ENCODE measurements around the gene DPP10. TPM values are rescaled to one million over a fixed set of nuclear protein-coding genes. Genes with fewer than 3 reads are reported as not detected.

The DPP10 gene
- total RNA-seq, 1 experiment from 2014 or later, result not detected

- Mint-ChIP-seq H3K27ac (ENCODE audit: low read depth, unreplicated experiment) (no peak overlapping the region), H3K9me3 (ENCODE audit: unreplicated experiment) (peaks cover 18% of the 10 kb centered on the region), H3K4me1 (ENCODE audit: insufficient read depth, unreplicated experiment) (no peaks in the 10 kb centered on the region), H3K27me3 (ENCODE audit: insufficient read depth, unreplicated experiment) (no peaks in the 10 kb centered on the region), H3K4me3 (ENCODE audit: unreplicated experiment) (no peak overlapping the region), H3K36me3 (ENCODE audit: insufficient read depth, unreplicated experiment) (no peaks in the 10 kb centered on the region)
- intact Hi-C loops (cut with micrococcal nuclease), result no loop called here
- no peak for TF ChIP-seq CTCF (IDR thresholded peaks at IDR 0.05; ENCODE audit: unreplicated experiment)
- CTCF ChIA-PET, result no interaction called here
- BruUV-seq (replicated peaks), result no TSS peak
- no peak for DNase-seq (ENCODE audit: unreplicated experiment)
- POLR2A ChIA-PET, result no interaction called here
Measured at GRCh38 chr2:114769991-114770390, 327.6 kb downstream of the DPP10 start.

GRCh38 chr2:114784046-114784445, 341.6 kb downstream of the DPP10 start:
- DNase-seq (ENCODE audit: unreplicated experiment), result no peak
- intact Hi-C loops (cut with micrococcal nuclease), result no loop called here
- no peak for TF ChIP-seq CTCF (IDR thresholded peaks at IDR 0.05; ENCODE audit: unreplicated experiment)
- Mint-ChIP-seq H3K27me3 (ENCODE audit: insufficient read depth, unreplicated experiment) (no peaks in the 10 kb centered on the region), H3K9me3 (ENCODE audit: unreplicated experiment) (no peaks in the 10 kb centered on the region), H3K4me3 (ENCODE audit: unreplicated experiment) (no peak overlapping the region), H3K4me1 (ENCODE audit: insufficient read depth, unreplicated experiment) (no peaks in the 10 kb centered on the region), H3K36me3 (ENCODE audit: insufficient read depth, unreplicated experiment) (no peaks in the 10 kb centered on the region), H3K27ac (ENCODE audit: low read depth, unreplicated experiment) (no peak overlapping the region)
- ChIA-PET CTCF (interaction anchor here (0.6 kb wide), 2 partner anchors 22 to 199 kb away, joined by 3 read pairs; no protein-coding TSS in a partner anchor), POLR2A (no interaction called here)
- no TSS peak for BruUV-seq (replicated peaks)

GRCh38 chr2:114784890-114785583, 342.6 kb downstream of the DPP10 start:
- Mint-ChIP-seq H3K4me1 (ENCODE audit: insufficient read depth, unreplicated experiment) (no peaks in the 10 kb centered on the region), H3K27me3 (ENCODE audit: insufficient read depth, unreplicated experiment) (no peaks in the 10 kb centered on the region), H3K9me3 (ENCODE audit: unreplicated experiment) (peaks cover 4% of the 10 kb centered on the region), H3K27ac (ENCODE audit: low read depth, unreplicated experiment) (no peak overlapping the region), H3K36me3 (ENCODE audit: insufficient read depth, unreplicated experiment) (no peaks in the 10 kb centered on the region), H3K4me3 (ENCODE audit: unreplicated experiment) (no peak overlapping the region)
- no peak for DNase-seq (ENCODE audit: unreplicated experiment)
- POLR2A ChIA-PET, result no interaction called here
- CTCF ChIA-PET, result interaction anchor here (0.6 kb wide), 1 partner anchor 212 kb away, joined by 3 read pairs; no protein-coding TSS in a partner anchor
- intact Hi-C loops (cut with micrococcal nuclease), result no loop called here
- TF ChIP-seq CTCF (IDR thresholded peaks at IDR 0.05; ENCODE audit: unreplicated experiment), result no peak
- BruUV-seq (replicated peaks), result no TSS peak

GRCh38 chr2:114786901-114787300, 344.5 kb downstream of the DPP10 start:
- POLR2A ChIA-PET, result no interaction called here
- no peaks in the 10 kb centered on the region for H3K4me1 Mint-ChIP-seq (ENCODE audit: insufficient read depth, unreplicated experiment)
- no TSS peak for BruUV-seq (replicated peaks)
- DNase-seq (ENCODE audit: unreplicated experiment), result no peak
- intact Hi-C loops (cut with micrococcal nuclease), result no loop called here
- peaks cover 4% of the 10 kb centered on the region for H3K9me3 Mint-ChIP-seq (ENCODE audit: unreplicated experiment)
- H3K36me3 Mint-ChIP-seq (ENCODE audit: insufficient read depth, unreplicated experiment), result no peaks in the 10 kb centered on the region
- no peak overlapping the region for H3K27ac Mint-ChIP-seq (ENCODE audit: low read depth, unreplicated experiment)
- H3K27me3 Mint-ChIP-seq (ENCODE audit: insufficient read depth, unreplicated experiment), result no peaks in the 10 kb centered on the region
- H3K4me3 Mint-ChIP-seq (ENCODE audit: unreplicated experiment), result no peak overlapping the region
- TF ChIP-seq CTCF (IDR thresholded peaks at IDR 0.05; ENCODE audit: unreplicated experiment), result no peak
- CTCF ChIA-PET, result no interaction called here

Data from MCF 10A (cell line).